Panc1 (cell line): ENCODE data around the gene PCDH17. TPM values are rescaled to one million over a fixed set of nuclear protein-coding genes. Genes with fewer than 3 reads are reported as not detected.

Source experiments
- ATAC-seq: fragments of 200-7000 bp; cut with Tn5 transposase; 2 replicates; pipeline ENCODE4 v1.9.1; 2020; ENCODE audit warnings: mild to moderate bottlenecking, moderate library complexity
- BruUV-seq: library from RNA; stranded (reverse); fragments of 400-500 nt; replicated peaks from 2 replicates; lab custom pipeline; 2021; lab: Mats Ljungman, UMichigan
- CTCF ChIA-PET: fragments of 300-600 bp; sonication (Branson Sonifier 250); formaldehyde crosslinking; loops from one replicate; lab custom pipeline; 2022; ENCODE audit warnings: antibody characterized with exemption; lab: Charles Lee
- POLR2A ChIA-PET: fragments of 300-600 bp; sonication (Branson Sonifier 250); formaldehyde crosslinking; loops from one replicate; lab custom pipeline; 2022; ENCODE audit warnings: antibody characterized with exemption; lab: Charles Lee
- DNase-seq: peaks from one replicate; pipeline ENCODE4 v3.0.0-alpha.2; 2010; ENCODE audit warnings: low read depth, low spot score
- H3K27ac ChIP-seq: 2 replicates; pipeline ENCODE4 v1.5.1; 2011; ENCODE audit warnings: mild to moderate bottlenecking, low read length, inconsistent platforms
- H3K27me3 ChIP-seq: fragments of 200-500 bp; sonication (Bioruptor generic); 2 replicates; pipeline ENCODE4 v1.6.0; 2014; ENCODE audit warnings: low read length, inconsistent platforms; ENCODE audit not compliant: control insufficient read depth, insufficient read depth
- H3K36me3 ChIP-seq: fragments of 200-500 bp; sonication (Bioruptor generic); 2 replicates; pipeline ENCODE4 v1.5.1; 2014; ENCODE audit warnings: inconsistent platforms, mild to moderate bottlenecking, low read length, moderate library complexity; ENCODE audit not compliant: control insufficient read depth, insufficient read depth
- H3K4me1 ChIP-seq: 2 replicates; pipeline ENCODE4 v1.5.1; 2011; ENCODE audit warnings: inconsistent platforms, mild to moderate bottlenecking, low read length, moderate library complexity; ENCODE audit not compliant: control insufficient read depth, insufficient read depth
- H3K4me3 ChIP-seq, 2 experiments: 2 replicates each; pipeline ENCODE4 v1.5.1; 2011 to 2012; ENCODE audit warnings: low read depth in 2 of 2, low read length in 2 of 2, mild to moderate bottlenecking in 2 of 2, inconsistent platforms in 1 of 2, moderate library complexity in 1 of 2
- H3K9me3 ChIP-seq: fragments of 200-500 bp; sonication (Bioruptor generic); 2 replicates; pipeline ENCODE4 v1.5.1; 2014; ENCODE audit warnings: low read depth, mild to moderate bottlenecking, inconsistent platforms, low read length, moderate library complexity; ENCODE audit not compliant: control insufficient read depth, insufficient read depth
- POLR2AphosphoS5 ChIP-seq: IDR thresholded peaks from 2 replicates; pipeline ENCODE4 v1.6.1; 2012; ENCODE audit warnings: mild to moderate bottlenecking, low read depth, low read length, moderate library complexity
- SIN3A ChIP-seq: IDR thresholded peaks from 2 replicates; pipeline ENCODE4 v1.6.1; 2012; ENCODE audit warnings: low read depth, mild to moderate bottlenecking, low read length, moderate library complexity, borderline replicate concordance; ENCODE audit not compliant: insufficient read depth
- TCF7L2 ChIP-seq: IDR thresholded peaks from 2 replicates; pipeline ENCODE4 v1.6.1; 2011; ENCODE audit warnings: mild to moderate bottlenecking, low read depth, low read length, inconsistent platforms
- in situ Hi-C: cut with HindIII; loops from 2 replicates; pipeline ENCODE4 v1.10.0; 2016; ENCODE audit warnings: low sequenced_read_pairs, low pct_unique_long_range_greater_than_20kb
- intact Hi-C: fragments of 100-400 bp; cut with micrococcal nuclease; formaldehyde crosslinking; loops from one replicate; pipeline ENCODE4 v1.10.0; 2022; ENCODE audit not compliant: unreplicated experiment
- total RNA-seq: library from RNA; stranded (reverse); gene quantifications from one replicate; pipeline ENCODE4 v1.2.1, GENCODE V29; 2021; ENCODE audit not compliant: unreplicated experiment
- TF ChIP-seq, protein P1 (sequence below), 2 experiments: IDR thresholded peaks; 2 replicates each; pipeline ENCODE4 v1.6.1; 2011 to 2012; ENCODE audit warnings: low read depth in 2 of 2, control low read depth in 1 of 2, low read length in 1 of 2, mild to moderate bottlenecking in 1 of 2, moderate library complexity in 1 of 2; ENCODE audit not compliant: insufficient read depth in 1 of 2
- TF ChIP-seq, protein P2 (sequence below): fragments of 450-650 bp; IDR thresholded peaks from 2 replicates; pipeline ENCODE4 v1.5.1; 2017; ENCODE audit warnings: mild to moderate bottlenecking

PCDH17 gene
- total RNA-seq, 1 experiment from 2014 or later: 0.26 TPM

DNA sequence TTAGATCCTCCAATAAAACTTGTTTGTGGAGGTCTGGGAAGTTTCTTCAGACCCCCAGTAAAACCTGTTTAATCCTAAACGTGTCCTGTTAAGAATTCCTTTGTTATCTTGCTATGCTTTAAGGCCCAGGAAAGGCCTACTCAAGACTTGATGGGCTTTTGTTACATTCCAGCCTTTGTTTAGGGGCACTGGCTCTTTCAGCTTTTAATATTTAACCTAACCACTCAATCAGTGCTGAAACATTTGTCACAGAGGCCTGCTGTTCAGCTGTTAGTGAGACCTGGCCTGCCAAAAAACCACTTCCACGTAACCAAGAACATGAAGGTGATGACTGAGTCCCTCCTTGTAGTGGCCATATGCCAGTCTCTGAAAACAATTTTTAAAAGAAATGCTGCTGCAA, 41.7 kb downstream of the PCDH17 start:
- Histone ChIP-seq H3K27ac (no peak overlapping the region), H3K27me3 (no peaks in the 10 kb centered on the region), H3K4me1 (no peaks in the 10 kb centered on the region), H3K4me3 (no peak overlapping the region), H3K9me3 (no peaks in the 10 kb centered on the region), H3K36me3 (no peaks in the 10 kb centered on the region)
- TF ChIP-seq, protein P1, sequence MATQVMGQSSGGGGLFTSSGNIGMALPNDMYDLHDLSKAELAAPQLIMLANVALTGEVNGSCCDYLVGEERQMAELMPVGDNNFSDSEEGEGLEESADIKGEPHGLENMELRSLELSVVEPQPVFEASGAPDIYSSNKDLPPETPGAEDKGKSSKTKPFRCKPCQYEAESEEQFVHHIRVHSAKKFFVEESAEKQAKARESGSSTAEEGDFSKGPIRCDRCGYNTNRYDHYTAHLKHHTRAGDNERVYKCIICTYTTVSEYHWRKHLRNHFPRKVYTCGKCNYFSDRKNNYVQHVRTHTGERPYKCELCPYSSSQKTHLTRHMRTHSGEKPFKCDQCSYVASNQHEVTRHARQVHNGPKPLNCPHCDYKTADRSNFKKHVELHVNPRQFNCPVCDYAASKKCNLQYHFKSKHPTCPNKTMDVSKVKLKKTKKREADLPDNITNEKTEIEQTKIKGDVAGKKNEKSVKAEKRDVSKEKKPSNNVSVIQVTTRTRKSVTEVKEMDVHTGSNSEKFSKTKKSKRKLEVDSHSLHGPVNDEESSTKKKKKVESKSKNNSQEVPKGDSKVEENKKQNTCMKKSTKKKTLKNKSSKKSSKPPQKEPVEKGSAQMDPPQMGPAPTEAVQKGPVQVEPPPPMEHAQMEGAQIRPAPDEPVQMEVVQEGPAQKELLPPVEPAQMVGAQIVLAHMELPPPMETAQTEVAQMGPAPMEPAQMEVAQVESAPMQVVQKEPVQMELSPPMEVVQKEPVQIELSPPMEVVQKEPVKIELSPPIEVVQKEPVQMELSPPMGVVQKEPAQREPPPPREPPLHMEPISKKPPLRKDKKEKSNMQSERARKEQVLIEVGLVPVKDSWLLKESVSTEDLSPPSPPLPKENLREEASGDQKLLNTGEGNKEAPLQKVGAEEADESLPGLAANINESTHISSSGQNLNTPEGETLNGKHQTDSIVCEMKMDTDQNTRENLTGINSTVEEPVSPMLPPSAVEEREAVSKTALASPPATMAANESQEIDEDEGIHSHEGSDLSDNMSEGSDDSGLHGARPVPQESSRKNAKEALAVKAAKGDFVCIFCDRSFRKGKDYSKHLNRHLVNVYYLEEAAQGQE (IDR thresholded peaks at IDR 0.05; ENCODE audit: insufficient read depth in 1 of 2, low read depth in 2 of 2, low read length in 1 of 2): no peak
- no peak for TF ChIP-seq SIN3A
- in situ Hi-C loops (no loop called here), intact Hi-C loops (no loop called here)
- no TSS peak for BruUV-seq
- ChIA-PET POLR2A (no interaction called here), CTCF (no interaction called here)
- ATAC-seq (no peak), DNase-seq (no peak)

DNA sequence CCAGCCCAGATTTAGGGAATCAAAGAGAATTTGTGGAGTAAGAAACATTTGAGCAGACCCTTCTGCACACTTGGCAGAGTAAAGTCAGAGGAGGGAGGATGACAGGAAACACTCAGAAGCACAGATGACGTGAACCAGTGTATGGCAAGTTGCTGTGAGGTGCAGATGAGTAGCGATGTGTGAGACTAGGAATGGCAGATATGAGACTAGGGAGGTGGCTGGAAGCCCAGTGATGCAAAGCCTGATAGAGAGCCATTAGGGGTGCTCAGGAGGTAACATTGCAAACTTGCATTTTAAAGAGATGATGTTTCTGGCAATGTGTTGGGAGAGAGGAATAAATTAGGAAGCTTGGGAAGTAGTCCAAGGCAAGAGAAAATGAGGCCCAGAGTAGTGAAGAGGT, 44.0 kb downstream of the PCDH17 start:
- POLR2A ChIA-PET: no interaction called here
- ATAC-seq (no peak), DNase-seq (no peak)
- no TSS peak for BruUV-seq
- intact Hi-C loops: no loop called here
- CTCF ChIA-PET: no interaction called here
- TF ChIP-seq, protein P2, sequence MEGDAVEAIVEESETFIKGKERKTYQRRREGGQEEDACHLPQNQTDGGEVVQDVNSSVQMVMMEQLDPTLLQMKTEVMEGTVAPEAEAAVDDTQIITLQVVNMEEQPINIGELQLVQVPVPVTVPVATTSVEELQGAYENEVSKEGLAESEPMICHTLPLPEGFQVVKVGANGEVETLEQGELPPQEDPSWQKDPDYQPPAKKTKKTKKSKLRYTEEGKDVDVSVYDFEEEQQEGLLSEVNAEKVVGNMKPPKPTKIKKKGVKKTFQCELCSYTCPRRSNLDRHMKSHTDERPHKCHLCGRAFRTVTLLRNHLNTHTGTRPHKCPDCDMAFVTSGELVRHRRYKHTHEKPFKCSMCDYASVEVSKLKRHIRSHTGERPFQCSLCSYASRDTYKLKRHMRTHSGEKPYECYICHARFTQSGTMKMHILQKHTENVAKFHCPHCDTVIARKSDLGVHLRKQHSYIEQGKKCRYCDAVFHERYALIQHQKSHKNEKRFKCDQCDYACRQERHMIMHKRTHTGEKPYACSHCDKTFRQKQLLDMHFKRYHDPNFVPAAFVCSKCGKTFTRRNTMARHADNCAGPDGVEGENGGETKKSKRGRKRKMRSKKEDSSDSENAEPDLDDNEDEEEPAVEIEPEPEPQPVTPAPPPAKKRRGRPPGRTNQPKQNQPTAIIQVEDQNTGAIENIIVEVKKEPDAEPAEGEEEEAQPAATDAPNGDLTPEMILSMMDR: no peak
- TF ChIP-seq POLR2AphosphoS5 (no peak), SIN3A (no peak), TCF7L2 (no peak)
- TF ChIP-seq, protein P1 (IDR thresholded peaks at IDR 0.05; ENCODE audit: insufficient read depth in 1 of 2, low read depth in 2 of 2, low read length in 1 of 2): no peak
- no peaks in the 10 kb centered on the region for H3K9me3 ChIP-seq
- no peaks in the 10 kb centered on the region for H3K4me1 ChIP-seq
- in situ Hi-C loops: no loop called here
- H3K4me3 ChIP-seq: no peak overlapping the region
- no peaks in the 10 kb centered on the region for H3K27me3 ChIP-seq
- no peak overlapping the region for H3K27ac ChIP-seq
- H3K36me3 ChIP-seq: no peaks in the 10 kb centered on the region
